HepG2 (cell line): Measurements from ENCODE around the gene LAMC3. TPM values are rescaled to one million over a fixed set of nuclear protein-coding genes. Genes with fewer than 3 reads are reported as not detected.

Experiments
- ATF3 ChIP-seq: sonication (generic); formaldehyde crosslinking; IDR thresholded peaks from 2 replicates; pipeline ENCODE4 v1.4.0; 2020; ENCODE audit warnings: missing genetic modification reagents
- ATF4 ChIP-seq, 2 experiments: fragments of 450-650 bp in 1 of 2; sonication (generic) in 1 of 2; formaldehyde crosslinking; IDR thresholded peaks; 2 replicates each; pipeline versions ENCODE4 v1.5.0 to v1.8.0; 2020 to 2022; ENCODE audit warnings: mild to moderate bottlenecking in 1 of 2, missing genetic modification reagents in 1 of 2
- BHLHE40 ChIP-seq: IDR thresholded peaks from 2 replicates; pipeline ENCODE4 v1.6.1; 2011; ENCODE audit warnings: low read length, improper control_type of control experiment
- HOXA9 ChIP-seq: sonication (generic); formaldehyde crosslinking; IDR thresholded peaks from 2 replicates; pipeline ENCODE4 v1.8.1; 2022; ENCODE audit warnings: missing genetic modification reagents, mild to moderate bottlenecking, moderate library complexity, borderline replicate concordance
- ISL2 ChIP-seq: sonication (generic); formaldehyde crosslinking; IDR thresholded peaks from 2 replicates; pipeline ENCODE4 v1.5.0; 2020; ENCODE audit warnings: missing genetic modification reagents
- NR2F6 ChIP-seq, 2 experiments: IDR thresholded peaks; 2 replicates each; pipeline ENCODE4 v1.6.1; 2016; ENCODE audit warnings: antibody characterized with exemption in 1 of 2, mild to moderate bottlenecking in 1 of 2
- POLR2AphosphoS2 ChIP-seq: IDR thresholded peaks from 2 replicates; pipeline ENCODE4 v1.6.1; 2011; ENCODE audit warnings: low read depth, low read length, improper control_type of control experiment
- RAD21 ChIP-seq: fragments of 450-650 bp; formaldehyde crosslinking; IDR thresholded peaks from 2 replicates; pipeline ENCODE4 v1.5.0; 2020; ENCODE audit warnings: mild to moderate bottlenecking
- RXRB ChIP-seq: IDR thresholded peaks from 2 replicates; pipeline ENCODE4 v1.6.1; 2016; ENCODE audit warnings: borderline replicate concordance, missing genetic modification reagents, missing compliant biosample characterization
- TIGD3 ChIP-seq: sonication (generic); formaldehyde crosslinking; IDR thresholded peaks from 2 replicates; pipeline ENCODE4 v1.5.1; 2020; ENCODE audit warnings: mild to moderate bottlenecking, missing genetic modification reagents, borderline replicate concordance
- XRCC5 ChIP-seq: fragments of 200-400 bp; formaldehyde crosslinking; optimal IDR thresholded peaks from 2 replicates; pipeline ENCODE3; 2017; ENCODE audit warnings: mild to moderate bottlenecking, low read length
- ZNF234 ChIP-seq: sonication (generic); formaldehyde crosslinking; conservative IDR thresholded peaks from 2 replicates; pipeline ENCODE4 v1.5.1; 2020; ENCODE audit warnings: mild to moderate bottlenecking, missing genetic modification reagents
- ZNF260 ChIP-seq: sonication (generic); formaldehyde crosslinking; IDR thresholded peaks from 2 replicates; pipeline ENCODE4 v1.4.0; 2020; ENCODE audit warnings: missing genetic modification reagents, low read depth, mild to moderate bottlenecking, borderline replicate concordance
- ZNF30 ChIP-seq: sonication (generic); formaldehyde crosslinking; IDR thresholded peaks from 2 replicates; pipeline ENCODE4 v1.5.0; 2020; ENCODE audit warnings: mild to moderate bottlenecking, missing genetic modification reagents
- ZNF446 ChIP-seq: sonication (generic); formaldehyde crosslinking; IDR thresholded peaks from 2 replicates; pipeline ENCODE4 v1.5.0; 2020; ENCODE audit warnings: mild to moderate bottlenecking, missing genetic modification reagents
- ZNF460 ChIP-seq: sonication (generic); formaldehyde crosslinking; IDR thresholded peaks from 2 replicates; pipeline ENCODE4 v1.5.1; 2020; ENCODE audit warnings: missing genetic modification reagents, mild to moderate bottlenecking, borderline replicate concordance
- ZNF543 ChIP-seq: sonication (generic); formaldehyde crosslinking; IDR thresholded peaks from 2 replicates; pipeline ENCODE4 v1.4.0; 2020; ENCODE audit warnings: mild to moderate bottlenecking, missing genetic modification reagents
- ZNF580 ChIP-seq: IDR thresholded peaks from 2 replicates; pipeline ENCODE4 v1.6.1; 2016; ENCODE audit warnings: low read depth, borderline replicate concordance
- ZNF607 ChIP-seq: sonication (generic); formaldehyde crosslinking; IDR thresholded peaks from 2 replicates; pipeline ENCODE4 v1.5.1; 2020; ENCODE audit warnings: missing genetic modification reagents, mild to moderate bottlenecking, borderline replicate concordance
- ZNF7 ChIP-seq: IDR thresholded peaks from 2 replicates; pipeline ENCODE4 v1.6.1; 2016; ENCODE audit warnings: missing biosample characterization, missing genetic modification reagents
- ZNF782 ChIP-seq: sonication (generic); formaldehyde crosslinking; IDR thresholded peaks from 2 replicates; pipeline ENCODE4 v1.4.0; 2020; ENCODE audit warnings: missing genetic modification reagents, mild to moderate bottlenecking, borderline replicate concordance
- ZSCAN20 ChIP-seq: sonication (generic); formaldehyde crosslinking; IDR thresholded peaks from 2 replicates; pipeline ENCODE4 v1.4.0; 2020; ENCODE audit warnings: missing genetic modification reagents, mild to moderate bottlenecking, borderline replicate concordance
- polyA plus RNA-seq, 8 experiments: library from polyadenylated mRNA; depleted of rRNA in 3 of 8; stranded (reverse) in 7 of 8; unstranded in 1 of 8; fragments of >200 nt; fragmentation: Illumina TruSeq in 4 of 8; extraction: Trizol in 4 of 8; gene quantifications; 2 replicates each; pipeline versions ENCODE4 v1.2.1 to v1.2.3, GENCODE V29; 2011 to 2016; ENCODE audit warnings: low read depth in 4 of 8, missing spikeins in 1 of 8, mixed read lengths in 1 of 8; ENCODE audit not compliant: insufficient read depth in 1 of 8
- total RNA-seq, 5 experiments: library from RNA; depleted of rRNA; stranded (reverse); fragments of >200 nt; fragmentation: Illumina TruSeq; extraction: Trizol; gene quantifications; 2 replicates each; pipeline ENCODE4 v1.2.3, GENCODE V29; 2016; ENCODE audit warnings: low read depth in 1 of 5
- TF ChIP-seq, protein P1 (sequence below): sonication (generic); formaldehyde crosslinking; IDR thresholded peaks from 2 replicates; pipeline ENCODE4 v1.4.0; 2020; ENCODE audit warnings: missing genetic modification reagents
- TF ChIP-seq, protein P2 (sequence below): sonication (generic); formaldehyde crosslinking; IDR thresholded peaks from 2 replicates; pipeline ENCODE4 v1.4.0; 2020; ENCODE audit warnings: mild to moderate bottlenecking, missing genetic modification reagents

The LAMC3 gene
- total and polyA plus RNA-seq, 2 of the 13 experiments (the other 11 are each of a cell fraction or from before 2014, with no cell fraction given): 0.07 to 0.57 TPM

DNA sequence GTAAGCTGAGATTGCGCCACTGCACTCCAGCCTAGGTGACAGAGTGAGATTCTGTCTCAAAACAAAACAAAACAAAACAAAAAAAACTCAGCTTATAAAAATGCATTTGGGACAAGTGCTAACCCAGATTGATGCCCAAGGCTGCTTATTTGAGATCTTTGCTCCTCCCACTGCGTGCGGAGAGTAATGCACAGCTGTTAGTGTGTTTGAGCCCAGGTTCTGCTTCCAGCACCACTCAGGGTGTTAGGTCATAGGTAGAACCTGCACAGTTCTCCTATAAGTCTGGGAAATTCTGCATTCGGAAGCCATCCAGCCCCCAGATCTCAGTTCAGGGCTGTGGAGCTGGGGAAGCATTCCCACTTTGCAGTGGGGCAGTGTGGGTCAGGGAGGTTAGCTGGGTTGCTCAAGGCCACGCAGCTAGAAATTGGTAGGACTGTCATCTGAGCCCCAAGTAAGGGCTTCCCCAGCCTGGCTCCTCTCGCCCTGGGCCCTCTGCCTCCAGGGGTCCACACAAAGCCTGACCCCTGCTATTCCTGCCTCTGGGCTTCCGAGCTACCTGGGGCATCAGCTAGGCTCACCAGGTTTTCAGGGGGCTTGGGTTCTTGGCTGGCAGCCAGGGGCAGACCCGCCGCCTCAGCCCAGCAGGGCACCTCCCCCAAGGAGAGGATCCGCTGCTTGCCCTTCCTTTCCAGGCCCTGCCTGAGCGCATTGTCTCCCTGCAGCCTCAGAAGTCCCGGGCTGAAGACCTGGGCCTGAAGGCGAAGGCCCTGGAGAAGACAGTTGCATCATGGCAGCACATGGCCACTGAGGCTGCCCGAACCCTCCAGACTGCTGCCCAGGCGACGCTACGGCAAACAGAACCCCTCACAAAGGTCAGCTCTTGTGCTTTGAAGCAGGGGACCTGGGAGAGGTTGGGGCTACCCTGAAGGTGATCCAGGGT, 69.7 kb downstream of the LAMC3 start (continued):
- TF ChIP-seq ZNF580 (CRISPR knock-in tag) (no peak), NR2F6 (IDR thresholded peaks at IDR 0.05) (peak; percentile 80), NR2F6 (CRISPR knock-in tag; IDR thresholded peaks at IDR 0.05) (peak; percentile 85), ZNF543 (no peak), ATF4 (CRISPR knock-in tag; IDR thresholded peaks at IDR 0.05) (peak in 1 of 2 experiments; percentile 94; a peak in 2 of 4 replicates), ZNF460 (no peak; the same call in 1 of the 2 replicates), ZSCAN20 (CRISPR knock-in tag) (no peak), BHLHE40 (no peak), XRCC5 (no peak), POLR2AphosphoS2 (no peak), ZNF782 (CRISPR knock-in tag) (peak; percentile 48; the same call in 1 of the 2 replicates), TIGD3 (no peak), RXRB (CRISPR knock-in tag) (0 out of 2 replicates have a peak, but pooled peaks have one; percentile 23), ZNF607 (CRISPR knock-in tag) (no peak; the same call in 1 of the 2 replicates), ZNF7 (CRISPR knock-in tag) (no peak), ZNF30 (CRISPR knock-in tag) (no peak), ISL2 (CRISPR knock-in tag) (no peak), RAD21 (CRISPR knock-in tag) (no peak), ZNF446 (no peak), ATF3 (CRISPR knock-in tag) (0 out of 2 replicates have a peak, but pooled peaks have one; percentile 25), ZNF234 (CRISPR knock-in tag) (no peak), ZNF260 (CRISPR knock-in tag) (no peak), HOXA9 (CRISPR knock-in tag) (no peak)
- TF ChIP-seq, protein P1, sequence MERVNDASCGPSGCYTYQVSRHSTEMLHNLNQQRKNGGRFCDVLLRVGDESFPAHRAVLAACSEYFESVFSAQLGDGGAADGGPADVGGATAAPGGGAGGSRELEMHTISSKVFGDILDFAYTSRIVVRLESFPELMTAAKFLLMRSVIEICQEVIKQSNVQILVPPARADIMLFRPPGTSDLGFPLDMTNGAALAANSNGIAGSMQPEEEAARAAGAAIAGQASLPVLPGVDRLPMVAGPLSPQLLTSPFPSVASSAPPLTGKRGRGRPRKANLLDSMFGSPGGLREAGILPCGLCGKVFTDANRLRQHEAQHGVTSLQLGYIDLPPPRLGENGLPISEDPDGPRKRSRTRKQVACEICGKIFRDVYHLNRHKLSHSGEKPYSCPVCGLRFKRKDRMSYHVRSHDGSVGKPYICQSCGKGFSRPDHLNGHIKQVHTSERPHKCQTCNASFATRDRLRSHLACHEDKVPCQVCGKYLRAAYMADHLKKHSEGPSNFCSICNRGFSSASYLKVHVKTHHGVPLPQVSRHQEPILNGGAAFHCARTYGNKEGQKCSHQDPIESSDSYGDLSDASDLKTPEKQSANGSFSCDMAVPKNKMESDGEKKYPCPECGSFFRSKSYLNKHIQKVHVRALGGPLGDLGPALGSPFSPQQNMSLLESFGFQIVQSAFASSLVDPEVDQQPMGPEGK (CRISPR knock-in tag): peak; percentile 37; the same call in 1 of the 2 replicates
- TF ChIP-seq, protein P2, sequence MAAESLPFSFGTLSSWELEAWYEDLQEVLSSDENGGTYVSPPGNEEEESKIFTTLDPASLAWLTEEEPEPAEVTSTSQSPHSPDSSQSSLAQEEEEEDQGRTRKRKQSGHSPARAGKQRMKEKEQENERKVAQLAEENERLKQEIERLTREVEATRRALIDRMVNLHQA (CRISPR knock-in tag): no peak
